HG02798 (cell line): ENCODE results near the gene VCX3B.
"Not testable (repeated sequence)": the region's sequence is repeated elsewhere in the genome, so short reads cannot be mapped to it uniquely, and the experiment has no call there.

Experiments used
- ATAC-seq: cut with Tn5 transposase; IDR thresholded peaks from one replicate; pipeline ENCODE4 v1.9.1; 2021; ENCODE audit warnings: mild to moderate bottlenecking; ENCODE audit not compliant: unreplicated experiment, poor library complexity

Gene VCX3B

GRCh38 chrX:8464530-8464929 is at the start of gene VCX3B:
Gene VCX3B (plus strand): TSS chrX:8464830. CDS start chrX:8465451, 621 bp downstream.
- not testable (repeated sequence) for ATAC-seq

DNA sequence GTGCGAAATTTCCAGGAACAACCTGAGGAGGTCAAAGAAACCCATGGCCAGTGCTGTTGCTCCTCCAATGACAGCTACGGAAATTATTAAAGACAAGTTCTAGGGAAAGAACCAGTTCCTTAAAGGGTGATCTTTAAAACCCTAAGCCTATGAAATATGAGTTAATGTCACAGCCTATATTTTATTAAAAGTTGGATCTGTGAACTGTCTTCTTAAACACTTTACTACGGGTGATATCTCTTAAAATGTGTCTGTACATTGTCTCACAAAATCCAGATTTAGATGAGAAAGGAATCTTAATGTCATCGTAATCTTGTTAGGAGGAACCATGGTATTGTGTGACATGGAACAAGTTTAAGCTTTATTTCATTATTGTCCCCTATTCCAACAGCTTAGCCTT is 46.3 kb upstream of the VCX3B start:
- no peak for ATAC-seq

- ATAC-seq: no peak
Observed at GRCh38 chrX:8424912-8425311, 39.7 kb upstream of the VCX3B start.

DNA sequence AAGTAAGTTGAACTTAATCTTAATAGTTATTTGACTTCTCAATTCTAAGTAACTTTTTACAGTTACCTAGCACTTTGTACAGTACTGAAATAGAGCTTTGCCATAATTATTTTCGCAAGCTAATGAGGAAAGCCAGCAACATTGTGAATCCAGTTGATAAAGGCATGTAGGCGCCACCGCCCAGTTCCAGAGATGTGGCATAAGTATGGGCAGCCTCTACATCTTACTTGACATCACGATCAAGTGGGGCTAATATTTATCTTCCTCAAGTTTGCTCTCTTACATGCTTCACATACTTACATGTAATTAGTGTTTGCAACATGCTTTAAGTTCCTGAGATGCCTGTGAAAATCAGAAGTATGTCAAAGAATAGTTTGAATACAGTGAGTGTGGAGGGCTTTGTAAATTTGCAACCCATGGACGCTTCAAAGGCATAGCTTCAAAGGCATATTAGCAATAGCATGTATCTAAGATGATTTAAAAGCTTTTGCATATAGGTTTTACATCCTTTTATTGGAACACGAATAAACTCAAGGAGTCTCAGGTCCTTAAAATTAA is 34.9 kb upstream of the VCX3B start:
- ATAC-seq: no peak

DNA sequence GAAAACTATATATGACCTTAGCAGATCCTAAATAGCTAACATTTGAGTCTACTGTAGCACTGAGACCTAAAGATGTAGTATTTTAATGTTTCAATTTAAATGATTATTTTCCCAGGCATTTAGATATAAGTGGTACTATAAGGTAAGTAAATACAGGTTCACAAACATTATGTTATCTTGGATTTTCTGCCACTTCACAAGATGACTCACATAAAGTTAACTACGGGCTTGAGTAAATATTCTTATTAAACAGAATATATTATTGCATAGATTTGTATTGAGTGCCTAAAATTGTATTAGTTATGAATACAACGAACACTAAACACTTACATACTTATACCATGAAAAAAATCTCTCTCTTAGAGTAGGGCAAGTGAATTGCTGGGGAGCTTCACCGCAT is 34.2 kb upstream of the VCX3B start:
- no peak for ATAC-seq

DNA sequence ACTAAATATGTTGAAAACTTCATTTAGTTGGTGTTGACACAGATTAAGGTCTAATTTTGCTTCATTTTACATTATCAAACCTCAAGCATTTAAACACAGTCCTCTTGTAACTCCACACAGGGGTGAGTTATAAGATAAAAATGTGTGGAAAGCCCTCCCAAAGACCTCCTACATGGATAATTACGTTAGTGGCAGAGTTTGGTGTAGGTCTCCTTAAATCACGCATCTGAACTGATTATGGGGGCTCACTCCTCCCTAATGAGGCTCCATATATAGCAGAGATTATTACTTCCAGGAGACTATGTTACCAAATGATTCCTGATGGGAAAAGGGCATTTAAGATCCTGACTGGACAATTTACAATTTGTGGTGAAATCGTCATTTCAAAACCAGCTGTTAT is 32.2 kb upstream of the VCX3B start:
- ATAC-seq: no peak

GRCh38 chrX:8433109-8434062 is 31.2 kb upstream of the VCX3B start:
- ATAC-seq: no peak

DNA sequence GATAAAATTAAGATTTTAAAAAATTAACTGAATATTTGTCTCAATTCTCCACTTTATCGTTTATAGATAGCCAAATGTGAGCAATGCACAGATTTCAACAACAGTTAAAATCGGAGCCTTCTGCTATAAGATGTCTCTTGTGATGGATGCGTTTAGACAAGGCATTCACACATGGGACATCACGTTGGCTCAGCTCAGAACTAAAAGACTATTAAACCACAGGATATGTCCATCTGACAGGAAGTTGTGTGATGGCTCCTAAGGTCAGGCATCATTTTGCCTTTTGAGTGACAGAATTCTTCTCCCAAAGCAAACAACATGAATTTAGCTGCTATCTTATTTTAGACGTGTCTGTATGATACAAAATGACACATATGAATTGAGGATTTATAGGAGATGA is 17.3 kb upstream of the VCX3B start:
- no peak for ATAC-seq

DNA sequence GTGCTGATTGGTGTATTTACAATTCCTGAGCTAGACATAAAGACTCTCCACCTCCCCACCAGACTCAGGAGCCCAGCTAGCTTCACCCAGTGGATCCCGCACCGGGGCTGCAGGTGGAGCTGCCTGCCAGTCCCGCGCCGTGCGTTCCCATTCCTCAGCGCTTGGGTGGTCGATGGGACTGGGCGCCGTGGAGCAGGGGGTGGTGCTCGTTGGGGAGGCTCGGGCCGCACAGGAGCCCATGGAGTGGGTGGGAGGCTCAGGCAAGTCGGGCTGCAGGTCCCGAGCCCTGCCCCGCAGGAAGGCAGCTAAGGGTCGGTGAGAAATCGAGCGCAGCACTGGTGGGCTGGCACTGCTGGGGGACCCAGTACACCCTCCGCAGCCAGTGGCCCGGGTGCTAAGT is 12.3 kb upstream of the VCX3B start:
- ATAC-seq: not testable (repeated sequence)

- ATAC-seq: no peak
Observed at GRCh38 chrX:8453611-8454010, 11.0 kb upstream of the VCX3B start.

DNA sequence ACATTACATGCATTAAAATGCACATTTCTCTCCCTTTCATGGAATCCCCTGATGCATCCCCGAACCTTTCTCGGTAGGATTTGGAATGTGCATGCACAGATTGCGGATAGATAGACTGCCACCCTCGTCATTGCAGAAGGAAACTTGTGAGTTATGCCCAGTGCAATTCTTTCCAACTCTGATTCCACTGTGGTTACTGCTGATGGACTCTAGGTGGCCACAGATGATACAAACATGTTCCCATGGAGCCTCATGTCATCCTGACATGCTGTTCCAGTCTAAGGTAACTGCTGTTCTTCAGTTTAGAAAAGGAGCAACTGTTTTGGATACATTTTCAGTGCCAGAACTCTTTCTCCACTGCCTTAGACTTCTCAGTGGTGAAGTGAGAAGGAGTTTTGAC is 9.1 kb upstream of the VCX3B start:
- ATAC-seq: no peak

- no peak for ATAC-seq
Observed at GRCh38 chrX:8462488-8462887, 2.1 kb upstream of the VCX3B start.

DNA sequence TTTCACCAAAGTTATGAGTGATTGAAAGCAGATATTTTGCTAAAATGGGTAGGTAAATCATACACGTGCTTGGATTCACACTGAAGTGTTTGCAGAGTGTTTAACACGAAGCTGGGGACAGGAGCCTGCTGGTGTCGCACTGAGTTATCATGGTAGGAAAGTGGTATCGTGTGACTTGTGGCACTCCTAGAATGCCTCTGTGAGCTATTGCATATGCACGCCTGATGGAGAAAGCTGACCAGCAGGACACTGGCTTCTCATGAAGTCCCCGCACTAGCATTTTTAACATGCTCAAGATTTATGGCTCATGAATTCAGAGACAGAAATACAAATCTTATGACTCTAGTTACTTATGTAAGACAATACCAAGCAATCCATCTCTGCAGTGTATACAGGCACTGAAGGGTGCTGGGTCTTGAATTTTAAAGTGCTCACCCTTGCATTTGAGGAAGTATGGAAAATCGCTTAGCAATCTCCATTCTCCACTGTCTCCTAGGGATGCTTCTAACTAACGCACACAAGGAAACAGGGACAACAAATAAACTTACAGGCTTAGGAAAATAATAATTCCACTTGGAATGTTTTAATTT is 19.8 kb downstream of the VCX3B start:
- no peak for ATAC-seq

DNA sequence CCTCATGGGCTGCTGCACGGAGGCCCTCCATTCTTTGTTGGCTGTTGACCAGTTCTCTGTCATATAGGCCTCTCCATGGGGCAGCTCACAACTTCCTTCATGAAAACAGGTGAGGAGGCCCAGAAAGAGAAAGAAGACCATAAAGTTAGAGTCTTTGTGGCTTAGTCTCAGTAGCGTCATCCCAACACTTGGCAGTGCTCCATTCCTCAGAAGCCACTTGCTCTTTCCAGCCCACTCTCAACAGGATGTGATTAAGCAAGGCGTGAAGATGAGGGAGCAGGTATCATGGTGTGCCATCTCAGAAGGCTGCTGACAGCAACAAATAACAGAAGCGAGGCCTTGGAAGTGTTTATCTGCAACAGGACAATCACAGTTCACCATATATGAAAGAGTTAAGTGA is 30.4 kb downstream of the VCX3B start:
- not testable (repeated sequence) for ATAC-seq

DNA sequence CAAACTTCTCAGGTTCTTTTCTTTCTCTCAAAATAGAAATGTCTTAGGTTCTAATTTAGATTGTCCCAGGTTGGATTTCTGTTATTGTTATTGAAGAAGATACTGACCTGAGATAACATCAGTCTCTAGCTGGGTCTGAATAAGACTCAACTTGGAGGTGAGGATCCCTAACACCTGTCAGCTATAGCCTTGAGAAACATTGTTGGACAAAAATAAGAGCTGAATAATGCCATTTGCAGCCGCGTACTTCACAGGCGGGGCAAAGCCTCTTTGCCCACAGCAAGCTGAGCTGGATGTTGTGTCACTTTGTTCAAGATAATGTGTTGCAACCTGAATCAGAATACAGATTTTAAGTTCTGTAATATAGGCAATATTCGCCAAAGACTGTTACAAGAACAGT is 35.6 kb downstream of the VCX3B start:
- no peak for ATAC-seq

DNA sequence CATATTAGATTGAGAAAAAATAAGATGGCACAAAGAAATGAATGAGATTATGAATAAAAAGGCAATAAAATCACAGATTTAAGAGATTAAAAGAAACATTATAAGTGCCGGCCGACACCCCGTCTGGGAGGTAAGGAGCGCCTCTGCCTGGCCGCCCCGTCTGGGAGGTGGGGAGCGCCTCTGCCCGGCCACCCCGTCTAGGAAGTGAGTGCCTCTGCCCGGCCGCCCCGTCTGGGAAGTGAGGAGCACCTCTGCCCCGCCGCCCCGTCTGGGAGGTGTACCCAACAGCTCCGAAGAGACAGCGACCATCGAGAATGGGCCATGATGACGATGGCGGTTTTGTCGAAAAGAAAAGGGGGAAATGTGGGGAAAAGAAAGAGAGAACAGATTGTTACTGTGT is 37.5 kb downstream of the VCX3B start:
- ATAC-seq: not testable (repeated sequence)

- no peak for ATAC-seq
Observed at GRCh38 chrX:8504451-8504850, 39.8 kb downstream of the VCX3B start.
